GM12878 (cell line): ENCODE data around the gene MAPKBP1. TPM values are rescaled to one million over a fixed set of nuclear protein-coding genes. Genes with fewer than 3 reads are reported as not detected.

Experiments
- ATAC-seq: fragments of 200-7000 bp; cut with Tn5 transposase; 3 replicates; pipeline ENCODE4 v1.9.1; 2020; ENCODE audit warnings: mild to moderate bottlenecking, moderate library complexity
- BruUV-seq: library from RNA; stranded (reverse); fragments of 400-500 nt; replicated peaks from 2 replicates; lab custom pipeline; 2021; lab: Mats Ljungman, UMichigan
- CTCF ChIA-PET: fragments of 300-600 bp; sonication (Branson Sonifier 250); formaldehyde crosslinking; extraction: SDS; loops from one replicate; lab custom pipeline; 2021; ENCODE audit warnings: inconsistent platforms; lab: Yijun Ruan, JAX
- POLR2A ChIA-PET: fragments of 350-600 bp; formaldehyde crosslinking; extraction: SDS; loops from one replicate; lab custom pipeline; 2021; ENCODE audit warnings: inconsistent platforms; lab: Charles Lee
- RAD21 ChIA-PET: fragments of 300-600 bp; sonication (Branson Sonifier 250); formaldehyde crosslinking; loops from one replicate; lab custom pipeline; 2023; ENCODE audit warnings: antibody characterized with exemption; ENCODE audit not compliant: unreplicated experiment; lab: Charles Lee
- SMC1A ChIA-PET: fragments of 300-600 bp; sonication (Branson Sonifier 250); formaldehyde crosslinking; loops from one replicate; lab custom pipeline; 2023; ENCODE audit not compliant: unreplicated experiment, uncharacterized antibody; lab: Charles Lee
- DNase-seq: peaks from one replicate; pipeline ENCODE4 v3.0.0-alpha.2; 2011; ENCODE audit warnings: low read depth, low spot score
- FAIRE-seq: peaks from 3 replicates; lab custom pipeline; 2011; peaks lifted over from hg19 to GRCh38; lab: Jason Lieb, UNC
- H2AFZ ChIP-seq: 2 replicates; pipeline ENCODE4 v1.6.0; 2011; ENCODE audit warnings: low read depth, low read length, control low read depth; ENCODE audit not compliant: control insufficient read depth
- H3K27ac ChIP-seq: 2 replicates; pipeline ENCODE4 v1.5.1; 2011; ENCODE audit warnings: control low read depth; ENCODE audit not compliant: control insufficient read depth, insufficient read depth
- H3K27me3 ChIP-seq, 2 experiments: replicated peaks in 1 of 2; 2 replicates each; pipeline versions ENCODE4 v1.6.0 to v1.6.1; 2011; ENCODE audit warnings: low read length in 1 of 2; ENCODE audit not compliant: control insufficient read depth in 2 of 2, insufficient read depth in 2 of 2
- H3K36me3 ChIP-seq, 2 experiments: 2 replicates each; pipeline ENCODE4 v1.5.1; 2011; ENCODE audit warnings: low read length in 1 of 2; ENCODE audit not compliant: control insufficient read depth in 2 of 2, insufficient read depth in 2 of 2
- H3K4me1 ChIP-seq: 2 replicates; pipeline ENCODE4 v1.6.1; 2011; ENCODE audit warnings: mild to moderate bottlenecking, low read length, moderate library complexity, mixed read lengths; ENCODE audit not compliant: control insufficient read depth, insufficient read depth
- H3K4me2 ChIP-seq: 2 replicates; pipeline ENCODE4 v1.6.0; 2011; ENCODE audit warnings: control low read depth; ENCODE audit not compliant: control insufficient read depth, insufficient read depth
- H3K4me3 ChIP-seq: fragments of 200-600 bp; sonication (generic); 2 replicates; pipeline ENCODE4 v1.5.1; 2016
- H3K79me2 ChIP-seq: 2 replicates; pipeline ENCODE4 v1.6.0; 2011; ENCODE audit warnings: low read length; ENCODE audit not compliant: control insufficient read depth, insufficient read depth
- H3K9ac ChIP-seq: 2 replicates; pipeline ENCODE4 v1.8.0; 2011; ENCODE audit warnings: low read length, control low read depth, mixed read lengths; ENCODE audit not compliant: control insufficient read depth, insufficient read depth
- H3K9me3 ChIP-seq: replicated peaks from 3 replicates; pipeline ENCODE4 v1.5.1; 2011; ENCODE audit warnings: mild to moderate bottlenecking, low read length; ENCODE audit not compliant: control insufficient read depth, insufficient read depth
- H4K20me1 ChIP-seq: 2 replicates; pipeline ENCODE4 v1.6.0; 2011; ENCODE audit not compliant: control insufficient read depth, insufficient read depth
- CHD2 ChIP-seq: IDR thresholded peaks from 2 replicates; pipeline ENCODE4 v1.6.1; 2011; ENCODE audit warnings: low read depth, low read length, improper control_type of control experiment, borderline replicate concordance
- DPF2 ChIP-seq: fragments of 450-650 bp; IDR thresholded peaks from 2 replicates; pipeline ENCODE4 v1.6.1; 2017; ENCODE audit warnings: mild to moderate bottlenecking
- EGR1 ChIP-seq, 2 experiments: IDR thresholded peaks; 1 replicate in 1 of 2; 2 replicates in 1 of 2; pipeline ENCODE4 v1.6.1; 2011 to 2012; ENCODE audit warnings: low read depth in 2 of 2, low read length in 2 of 2, borderline replicate concordance in 1 of 2, mild to moderate bottlenecking in 1 of 2, moderate library complexity in 1 of 2
- KAT2A ChIP-seq: conservative IDR thresholded peaks from 2 replicates; pipeline ENCODE4 v1.6.1; 2011; ENCODE audit warnings: low read depth, low read length; ENCODE audit not compliant: control insufficient read depth
- MEF2B ChIP-seq: fragments of 450-650 bp; IDR thresholded peaks from 2 replicates; pipeline ENCODE4 v1.6.1; 2018; ENCODE audit warnings: mild to moderate bottlenecking, moderate library complexity; ENCODE audit not compliant: partially characterized antibody, poor library complexity, severe bottlenecking
- MTA2 ChIP-seq: fragments of 450-650 bp; IDR thresholded peaks from 2 replicates; pipeline ENCODE4 v1.6.1; 2016; ENCODE audit warnings: low read depth, mild to moderate bottlenecking, moderate library complexity
- MTA3 ChIP-seq: IDR thresholded peaks from 2 replicates; pipeline ENCODE4 v1.6.1; 2012; ENCODE audit warnings: low read length, inconsistent platforms, borderline replicate concordance
- NBN ChIP-seq: fragments of 450-650 bp; IDR thresholded peaks from 2 replicates; pipeline ENCODE4 v1.6.1; 2016
- NRF1 ChIP-seq: conservative IDR thresholded peaks from 2 replicates; pipeline ENCODE4 v1.6.1; 2011; ENCODE audit warnings: mild to moderate bottlenecking, low read depth, low read length, improper control_type of control experiment
- PAX8 ChIP-seq: fragments of 450-650 bp; IDR thresholded peaks from 2 replicates; pipeline ENCODE4 v1.6.1; 2017; ENCODE audit warnings: mild to moderate bottlenecking, moderate library complexity
- TCF12 ChIP-seq: IDR thresholded peaks from 2 replicates; pipeline ENCODE4 v1.6.1; 2011; ENCODE audit warnings: low read depth, mild to moderate bottlenecking, low read length
- WRNIP1 ChIP-seq: IDR thresholded peaks from 2 replicates; pipeline ENCODE4 v1.6.1; 2011; ENCODE audit warnings: low read depth, low read length, improper control_type of control experiment, borderline replicate concordance
- ZNF207 ChIP-seq: fragments of 450-650 bp; IDR thresholded peaks from 2 replicates; pipeline ENCODE4 v1.6.1; 2014; ENCODE audit warnings: antibody characterized with exemption, mild to moderate bottlenecking, borderline replicate concordance
- ZNF384 ChIP-seq: IDR thresholded peaks from 2 replicates; pipeline ENCODE4 v1.6.1; 2012; ENCODE audit warnings: low read depth, mild to moderate bottlenecking, low read length, improper control_type of control experiment, borderline replicate concordance
- WGBS: methylation state at CpG from one replicate; pipeline ENCODE4 v1.1.6; 2016; ENCODE audit warnings: low lambda C conversion rate; ENCODE audit not compliant: insufficient replicate concordance, insufficient coverage; ENCODE audit errors: missing lambda C conversion rate; 5-methylcytosine and 5-hydroxymethylcytosine counted together
- in situ Hi-C: fragments of 300-500 bp; cut with MboI; formaldehyde crosslinking; loops from 9 replicates; pipeline ENCODE4 v1.14.3; 2018; ENCODE audit warnings: mixed read lengths
- intact Hi-C: fragments of 100-400 bp; cut with micrococcal nuclease; formaldehyde crosslinking; loops from one replicate; pipeline ENCODE4 v1.14.2; 2022; ENCODE audit not compliant: unreplicated experiment
- polyA plus RNA-seq, 11 experiments: library from polyadenylated mRNA; depleted of rRNA in 4 of 11; unstranded in 6 of 11; stranded (reverse) in 5 of 11; fragments of >200 nt; fragmentation: Nextera tagmentation in 4 of 11; fragmentation: Illumina TruSeq in 1 of 11; extraction: Ambion mirVana in 4 of 11; extraction: Trizol in 1 of 11; gene quantifications; 1 replicate in 1 of 11; 2 replicates in 10 of 11; pipeline versions ENCODE4 v1.2.1 to v1.2.3, GENCODE V29; 2011 to 2016; ENCODE audit warnings: inconsistent platforms in 2 of 11, missing spikeins in 2 of 11, low read depth in 1 of 11
- total RNA-seq, 4 experiments: library from RNA; depleted of rRNA in 3 of 4; stranded (reverse); fragments of >200 nt in 3 of 4; fragmentation: Illumina TruSeq in 1 of 4; extraction: Trizol in 1 of 4; gene quantifications; 2 replicates each; pipeline versions ENCODE4 v1.2.1 to v1.2.3, GENCODE V29; 2013 to 2021
- TF ChIP-seq, protein P1 (sequence below): IDR thresholded peaks from 2 replicates; pipeline ENCODE4 v1.6.1; 2011; ENCODE audit warnings: low read depth, mild to moderate bottlenecking, low read length, moderate library complexity, borderline replicate concordance; ENCODE audit errors: extremely low read depth
- TF ChIP-seq, protein P2 (sequence below): fragments of 450-650 bp; IDR thresholded peaks from 2 replicates; pipeline ENCODE4 v1.6.1; 2017; ENCODE audit warnings: low read depth, mild to moderate bottlenecking, moderate library complexity
- TF ChIP-seq, protein P3 (sequence below): fragments of 450-650 bp; IDR thresholded peaks from 2 replicates; pipeline ENCODE4 v1.6.1; 2016; ENCODE audit warnings: mild to moderate bottlenecking

Gene MAPKBP1
- total and polyA plus RNA-seq, 10 of the 15 experiments (the other 5 are each of a cell fraction or from before 2014, with no cell fraction given): 0.44 to 19.0 (median 7.3) TPM

DNA sequence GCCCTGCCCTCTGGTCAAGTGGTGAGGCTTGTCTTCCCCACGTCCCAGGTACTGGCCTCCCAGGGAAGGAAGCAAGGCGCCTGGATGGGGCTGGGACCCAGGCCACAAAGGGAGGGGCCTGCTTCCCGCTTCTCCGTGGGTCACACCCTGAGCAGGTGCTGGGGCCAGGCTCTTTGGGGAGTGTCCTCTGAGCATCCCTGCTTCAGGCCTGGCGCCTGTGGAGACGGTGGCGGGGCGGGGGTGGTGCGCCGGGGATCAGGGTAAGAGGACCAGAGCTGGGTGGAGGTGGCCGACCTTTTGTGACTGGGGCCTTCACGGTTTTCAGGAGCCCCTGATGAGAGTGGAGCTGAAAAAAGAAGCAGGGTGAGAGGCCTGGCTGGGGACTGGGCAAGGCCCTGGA is 67.9 kb downstream of the MAPKBP1 start:
- intact Hi-C loops: no loop called here
- ChIA-PET CTCF (no interaction called here), SMC1A (no interaction called here)

More for the DNA sequence above, 67.9 kb downstream of the MAPKBP1 start:
- TF ChIP-seq EGR1 (IDR thresholded peaks at IDR 0.05; ENCODE audit: borderline replicate concordance in 1 of 2, low read depth in 2 of 2, low read length in 2 of 2) (no peak), NRF1 (no peak), TCF12 (no peak), MTA3 (no peak), MTA2 (no peak), NBN (no peak), KAT2A (no peak), ZNF207 (no peak), PAX8 (no peak), MEF2B (no peak), ZNF384 (no peak), WRNIP1 (no peak), CHD2 (no peak), DPF2 (no peak)
- TF ChIP-seq, protein P1, sequence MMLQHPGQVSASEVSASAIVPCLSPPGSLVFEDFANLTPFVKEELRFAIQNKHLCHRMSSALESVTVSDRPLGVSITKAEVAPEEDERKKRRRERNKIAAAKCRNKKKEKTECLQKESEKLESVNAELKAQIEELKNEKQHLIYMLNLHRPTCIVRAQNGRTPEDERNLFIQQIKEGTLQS: no peak
- TF ChIP-seq, protein P2, sequence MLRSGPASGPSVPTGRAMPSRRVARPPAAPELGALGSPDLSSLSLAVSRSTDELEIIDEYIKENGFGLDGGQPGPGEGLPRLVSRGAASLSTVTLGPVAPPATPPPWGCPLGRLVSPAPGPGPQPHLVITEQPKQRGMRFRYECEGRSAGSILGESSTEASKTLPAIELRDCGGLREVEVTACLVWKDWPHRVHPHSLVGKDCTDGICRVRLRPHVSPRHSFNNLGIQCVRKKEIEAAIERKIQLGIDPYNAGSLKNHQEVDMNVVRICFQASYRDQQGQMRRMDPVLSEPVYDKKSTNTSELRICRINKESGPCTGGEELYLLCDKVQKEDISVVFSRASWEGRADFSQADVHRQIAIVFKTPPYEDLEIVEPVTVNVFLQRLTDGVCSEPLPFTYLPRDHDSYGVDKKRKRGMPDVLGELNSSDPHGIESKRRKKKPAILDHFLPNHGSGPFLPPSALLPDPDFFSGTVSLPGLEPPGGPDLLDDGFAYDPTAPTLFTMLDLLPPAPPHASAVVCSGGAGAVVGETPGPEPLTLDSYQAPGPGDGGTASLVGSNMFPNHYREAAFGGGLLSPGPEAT: no peak
- TF ChIP-seq, protein P3, sequence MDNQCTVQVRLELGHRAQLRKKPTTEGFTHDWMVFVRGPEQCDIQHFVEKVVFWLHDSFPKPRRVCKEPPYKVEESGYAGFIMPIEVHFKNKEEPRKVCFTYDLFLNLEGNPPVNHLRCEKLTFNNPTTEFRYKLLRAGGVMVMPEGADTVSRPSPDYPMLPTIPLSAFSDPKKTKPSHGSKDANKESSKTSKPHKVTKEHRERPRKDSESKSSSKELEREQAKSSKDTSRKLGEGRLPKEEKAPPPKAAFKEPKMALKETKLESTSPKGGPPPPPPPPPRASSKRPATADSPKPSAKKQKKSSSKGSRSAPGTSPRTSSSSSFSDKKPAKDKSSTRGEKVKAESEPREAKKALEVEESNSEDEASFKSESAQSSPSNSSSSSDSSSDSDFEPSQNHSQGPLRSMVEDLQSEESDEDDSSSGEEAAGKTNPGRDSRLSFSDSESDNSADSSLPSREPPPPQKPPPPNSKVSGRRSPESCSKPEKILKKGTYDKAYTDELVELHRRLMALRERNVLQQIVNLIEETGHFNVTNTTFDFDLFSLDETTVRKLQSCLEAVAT: no peak
- H3K4me2 ChIP-seq: no peak overlapping the region
- RAD21 ChIA-PET: no interaction called here
- FAIRE-seq: no peak
- no peak overlapping the region for H3K27ac ChIP-seq
- BruUV-seq: no TSS peak
- in situ Hi-C loops: no loop called here
- ATAC-seq: no peak
- H3K9me3 ChIP-seq: no peaks in the 10 kb centered on the region
- H3K79me2 ChIP-seq: no peaks in the 10 kb centered on the region
- no peaks in the 10 kb centered on the region for H3K4me1 ChIP-seq
- POLR2A ChIA-PET: no interaction called here
- DNase-seq: no peak
- 69% methylated on average over 12 of the region's 12 CpGs for WGBS
- H3K27me3 ChIP-seq: no peaks in the 10 kb centered on the region
- H4K20me1 ChIP-seq: no peaks in the 10 kb centered on the region
- no peak overlapping the region for H3K4me3 ChIP-seq
- no peak overlapping the region for H3K9ac ChIP-seq
- H2AFZ ChIP-seq: no peak overlapping the region
- no peaks in the 10 kb centered on the region for H3K36me3 ChIP-seq
